ENCODE results near the gene AGR3.
"Not testable (repeated sequence)": the region's sequence is repeated elsewhere in the genome, so short reads cannot be mapped to it uniquely, and the experiment has no call there.

Gene AGR3

DNA sequence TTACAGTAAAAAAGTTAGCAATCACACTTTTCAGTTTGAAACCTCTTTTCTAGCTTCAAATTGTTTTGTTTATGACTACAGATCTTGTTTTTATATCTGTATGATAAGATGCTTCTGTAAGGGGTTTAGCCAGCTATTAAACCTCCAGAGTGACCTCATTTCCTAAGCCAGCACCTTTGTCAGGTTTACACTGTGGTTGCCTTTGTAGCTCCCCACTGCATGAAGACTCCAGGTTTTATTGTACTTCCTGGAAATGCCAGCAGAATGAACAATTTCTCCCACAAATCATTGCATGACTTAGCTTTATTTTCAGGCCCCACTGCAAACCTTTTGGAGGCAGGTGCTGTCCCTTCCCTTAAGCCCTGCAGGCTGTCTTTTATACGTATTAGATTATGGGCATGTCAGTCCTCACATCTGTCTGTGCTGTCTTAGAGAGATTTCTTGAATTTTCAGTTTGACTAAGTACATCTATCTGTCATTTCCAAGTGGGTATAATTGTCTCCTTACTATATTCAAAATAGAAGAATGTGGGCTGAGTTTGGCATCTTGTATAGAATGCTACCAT, 8.2 kb upstream of the AGR3 start:
- DNase-seq, result no peak

DNA sequence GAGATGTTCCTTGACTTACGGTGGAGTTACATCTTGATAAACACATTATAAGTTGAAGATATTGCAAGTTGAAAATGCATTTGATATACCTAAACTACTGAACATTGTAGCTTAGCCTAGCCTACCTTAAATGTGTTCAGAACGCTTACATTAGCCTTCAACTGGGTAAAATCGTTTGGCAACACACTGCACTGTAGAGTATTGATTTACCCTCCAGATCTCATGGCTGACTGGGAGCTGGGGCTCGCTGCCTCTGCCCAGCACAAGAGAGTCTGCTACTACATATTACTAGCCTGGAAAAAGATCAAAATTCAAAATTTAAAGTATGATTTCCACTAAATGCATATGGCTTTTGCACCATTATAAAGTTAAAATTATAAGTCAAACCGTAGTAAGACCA, 7.5 kb upstream of the AGR3 start:
- DNase-seq, result no peak

DNA sequence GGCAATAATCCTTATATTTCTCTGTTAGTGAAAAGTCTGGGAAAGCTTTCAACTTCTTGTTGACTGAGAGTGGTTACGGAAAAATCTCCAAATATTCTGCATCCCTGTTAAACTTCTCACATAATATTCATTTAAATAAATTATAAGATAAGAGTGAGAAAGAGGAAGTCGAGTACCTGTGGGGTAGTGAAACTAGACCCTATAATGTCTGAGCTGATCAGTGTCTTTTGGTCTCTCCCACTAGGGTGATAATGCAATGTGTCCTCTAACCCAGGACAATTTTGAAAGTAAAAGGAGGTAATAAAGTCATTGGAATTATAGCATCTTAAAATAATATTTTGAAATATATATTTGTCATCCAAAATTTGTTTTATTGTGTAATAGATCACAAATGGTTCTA, 2.1 kb upstream of the AGR3 start:
- no peak for DNase-seq

DNA sequence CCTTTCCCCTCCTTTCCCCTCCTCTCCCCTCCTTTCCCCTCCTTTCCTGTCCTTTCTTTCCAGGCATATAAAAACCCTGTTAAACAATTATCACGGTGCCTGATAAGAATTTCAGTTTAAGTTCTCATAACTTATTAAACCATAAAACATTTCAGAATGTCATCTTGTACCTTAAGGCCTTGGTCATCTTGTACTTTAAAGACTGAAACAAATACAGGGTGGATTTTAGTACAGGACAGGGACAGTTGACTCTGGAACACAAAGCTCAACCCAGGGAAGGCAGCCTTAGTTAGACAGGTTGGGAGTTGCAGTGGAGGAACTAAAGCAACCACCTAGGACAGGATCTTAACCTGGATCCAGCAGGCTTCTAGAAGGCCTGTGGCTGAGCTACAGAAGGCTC, 1.2 kb downstream of the AGR3 start:
- DNase-seq, result no peak

DNA sequence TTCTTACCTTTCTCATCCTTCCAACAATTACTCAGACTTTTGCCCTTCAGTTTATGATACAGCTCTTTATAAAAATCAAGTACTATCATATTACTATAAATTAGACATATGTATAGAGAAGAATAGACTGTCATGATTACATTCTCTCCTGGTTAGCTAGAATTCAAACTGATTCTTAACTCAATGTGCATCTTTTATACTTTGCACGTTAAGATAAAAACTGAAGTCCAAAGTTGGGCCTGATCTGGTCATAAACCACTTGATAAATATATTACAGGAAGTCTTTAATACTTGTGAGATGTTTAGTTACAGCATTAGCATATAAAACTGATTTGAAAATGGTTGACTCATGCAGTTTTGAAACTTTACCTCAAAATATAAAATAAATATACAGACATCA, 2.6 kb downstream of the AGR3 start:
- no peak for DNase-seq

DNA sequence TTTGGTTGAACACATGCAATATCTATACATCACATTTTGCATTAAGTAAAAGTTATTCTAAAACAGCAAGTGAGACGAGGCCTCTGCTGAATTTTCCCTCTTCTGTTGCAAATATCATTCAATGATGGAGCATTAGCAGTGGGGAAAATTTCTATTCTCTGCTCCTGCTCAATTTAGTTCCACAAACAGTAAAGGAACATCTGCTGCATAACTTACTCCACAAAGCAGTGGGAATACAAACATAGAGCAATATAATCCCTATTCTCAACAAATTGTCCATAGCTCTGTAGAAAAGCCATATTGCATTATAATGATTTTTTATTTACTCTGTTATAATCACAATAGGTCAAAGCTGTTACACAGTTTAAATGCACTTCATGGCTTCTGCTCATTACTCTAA, 5.9 kb downstream of the AGR3 start:
- DNase-seq, result no peak

DNA sequence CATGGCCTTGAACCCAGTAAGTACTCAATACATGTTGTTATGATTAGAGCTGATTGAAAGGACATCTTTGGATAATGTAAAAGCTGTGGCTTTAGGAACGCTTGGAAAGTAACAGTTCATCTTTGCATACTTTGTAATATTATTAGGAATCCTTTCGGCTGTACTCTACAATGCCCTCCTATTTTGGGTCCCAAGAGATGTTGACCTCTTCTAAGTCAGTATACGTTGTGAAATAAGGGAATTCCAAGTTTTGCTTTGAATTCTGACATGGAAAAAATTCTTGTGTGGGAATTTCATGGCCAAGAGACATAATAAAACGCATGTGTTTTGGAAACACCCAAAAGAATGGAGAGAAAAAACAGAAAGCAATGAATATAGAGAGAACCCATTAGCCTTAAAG, 7.7 kb downstream of the AGR3 start:
- no peak for DNase-seq

DNA sequence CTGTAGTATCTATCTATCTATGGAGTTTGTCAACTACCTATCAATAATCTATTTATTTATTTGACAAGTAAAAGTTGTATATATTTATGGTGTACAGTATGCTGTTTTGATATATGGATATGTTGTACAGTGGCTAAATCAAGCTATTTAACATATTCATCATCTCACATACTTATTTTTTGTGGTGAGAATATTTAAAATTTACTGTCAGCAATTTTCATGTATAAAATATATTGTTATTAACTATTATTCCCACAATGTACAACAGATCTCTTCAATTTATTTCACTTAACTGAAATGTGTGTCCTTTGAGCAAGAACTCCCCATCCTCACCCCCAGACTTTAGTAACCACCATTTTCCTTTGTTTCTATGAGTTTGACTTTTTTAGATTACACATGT, 14.5 kb downstream of the AGR3 start:
- DNase-seq, result no peak

DNA sequence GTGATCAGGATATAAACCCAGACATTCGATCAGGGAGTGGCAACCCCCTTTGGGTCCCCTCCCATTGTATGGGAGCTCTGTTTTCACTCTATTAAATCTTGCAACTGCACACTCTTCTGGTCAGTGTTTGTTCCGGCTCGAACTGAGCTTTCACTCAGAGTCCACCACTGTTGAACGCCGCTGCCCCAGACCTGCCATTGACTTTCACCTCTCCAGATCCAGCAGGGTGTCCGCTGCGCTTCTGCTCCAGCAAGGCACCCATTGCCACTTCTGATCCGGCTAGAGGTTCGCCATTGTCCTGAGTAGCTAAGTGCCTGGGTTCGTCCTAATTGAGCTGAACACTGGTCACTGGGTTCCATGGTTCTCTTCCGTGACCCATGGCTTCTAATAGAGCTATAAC, 28.6 kb downstream of the AGR3 start:
- not testable (repeated sequence) for DNase-seq

DNA sequence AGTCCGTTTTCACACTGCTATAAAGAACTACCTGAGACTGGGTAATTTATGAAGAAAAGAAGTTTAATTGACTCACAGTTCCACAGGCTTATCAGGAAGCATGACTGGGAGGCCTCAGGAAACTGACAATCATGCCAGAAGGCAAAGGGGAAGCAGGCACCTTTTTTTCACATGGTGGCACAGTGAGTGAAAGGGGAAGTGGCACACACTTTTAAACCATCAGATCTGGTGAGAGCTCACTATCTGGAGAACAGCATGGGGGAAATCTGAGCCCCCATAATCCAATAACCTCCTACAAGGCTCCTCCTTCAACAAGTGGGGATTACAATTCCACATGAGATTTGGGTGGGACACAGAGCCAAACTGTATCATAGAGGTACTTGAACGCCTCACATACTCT, 30.0 kb downstream of the AGR3 start:
- no peak for DNase-seq

DNA sequence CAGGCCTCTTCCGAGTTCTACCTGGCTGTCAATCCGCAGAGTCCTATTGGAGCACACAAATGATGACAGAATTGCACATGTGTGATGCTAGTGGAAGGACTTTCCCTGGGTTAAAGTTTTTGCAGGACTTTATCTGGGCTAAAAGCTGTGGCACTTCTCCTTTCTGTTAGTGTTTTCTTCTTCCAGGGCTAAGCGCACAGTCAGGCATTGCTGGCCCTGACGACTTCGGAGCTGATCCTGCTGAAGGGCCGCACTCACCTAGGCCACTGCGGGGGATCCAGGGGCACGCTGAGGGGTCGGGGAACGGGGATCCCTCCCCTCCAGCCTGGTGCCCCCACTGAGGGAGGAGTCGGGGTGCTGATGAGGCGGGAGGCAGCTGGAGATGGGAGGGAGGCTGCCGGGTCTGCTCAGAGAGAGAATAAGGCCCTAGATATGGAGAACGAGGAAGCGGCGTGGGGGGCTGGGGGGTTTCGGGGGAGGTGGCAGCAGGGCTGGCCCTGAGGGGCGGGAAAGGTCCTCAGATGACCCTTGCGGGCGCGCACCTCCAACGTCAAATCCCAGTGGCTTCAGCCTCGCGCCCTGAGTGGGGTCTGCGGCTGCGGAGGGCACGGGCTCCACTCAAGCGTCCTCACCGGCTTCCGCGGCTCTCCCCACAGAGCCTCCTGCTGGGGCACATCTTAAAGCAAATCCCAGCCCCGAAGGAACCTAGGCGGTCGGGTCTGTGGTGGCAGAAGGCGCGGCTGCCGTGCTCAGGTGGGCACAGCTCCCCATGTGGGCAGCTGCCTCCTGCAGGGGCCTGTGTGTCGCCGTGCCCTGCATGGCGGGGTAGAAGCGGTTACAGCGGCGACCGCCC, 30.9 kb downstream of the AGR3 start:
- no peak for DNase-seq

DNA sequence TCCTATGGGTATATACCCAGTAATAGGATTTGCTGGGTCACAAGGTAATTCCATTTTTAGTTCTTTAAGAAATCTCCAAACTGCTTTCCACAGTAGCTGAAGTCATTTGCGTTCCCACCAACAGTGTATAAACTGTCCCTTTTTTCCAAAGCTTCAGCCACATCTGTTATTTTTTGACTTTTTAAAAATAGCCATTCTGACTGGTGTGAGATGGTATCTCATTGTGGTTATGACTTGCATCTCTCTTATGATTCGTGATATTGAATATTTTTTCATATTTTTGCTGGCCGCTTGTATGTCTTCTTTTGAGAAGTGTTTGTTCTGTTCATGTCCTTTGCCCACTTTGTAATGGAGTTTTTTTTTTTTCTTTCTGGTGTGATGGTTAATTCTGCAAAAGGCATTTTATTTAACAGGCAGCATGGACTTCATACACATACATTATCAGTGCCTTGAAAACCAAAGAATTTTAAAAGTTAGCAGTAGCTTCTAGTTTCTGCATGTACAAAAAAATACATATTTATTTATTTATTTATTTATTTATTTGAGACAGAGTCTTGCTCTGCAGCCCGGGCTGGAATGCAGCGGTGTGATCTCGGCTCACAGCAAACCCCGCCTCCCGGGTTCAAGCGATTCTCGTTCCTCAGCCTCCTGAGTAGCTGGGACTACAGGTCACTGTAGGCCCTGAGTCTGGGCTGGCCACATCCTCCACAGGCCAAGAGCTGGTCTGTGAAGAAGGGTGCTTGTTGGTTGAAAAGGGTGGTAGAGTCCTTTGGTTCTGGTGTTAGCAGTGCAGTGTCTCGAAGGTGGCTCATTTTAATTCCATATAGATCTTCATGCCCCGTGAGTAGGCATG, 32.3 kb downstream of the AGR3 start:
- no peak for DNase-seq

DNA sequence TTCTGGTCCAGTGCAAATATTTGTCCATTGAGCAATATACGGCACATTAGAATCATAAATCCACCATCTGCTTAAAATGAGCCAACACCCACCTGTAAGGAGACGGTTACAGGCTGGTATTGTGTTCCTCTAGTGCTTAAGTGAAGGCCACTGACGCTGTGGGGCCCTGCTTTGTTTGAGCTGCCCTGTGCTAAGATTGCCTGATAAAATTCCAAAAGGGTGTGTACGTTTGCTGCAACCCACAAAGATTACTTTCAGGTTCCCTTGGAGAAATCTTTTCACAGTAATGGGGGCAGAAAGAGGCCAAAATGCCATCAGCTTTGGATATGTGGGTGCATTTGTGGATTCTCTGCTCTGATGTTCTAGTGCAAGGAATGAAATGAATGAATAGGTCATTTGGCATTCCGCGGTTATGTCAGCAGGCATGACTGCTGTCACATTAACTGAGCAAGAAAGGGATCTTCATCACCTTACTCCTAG, 34.4 kb downstream of the AGR3 start:
- DNase-seq, result no peak

DNA sequence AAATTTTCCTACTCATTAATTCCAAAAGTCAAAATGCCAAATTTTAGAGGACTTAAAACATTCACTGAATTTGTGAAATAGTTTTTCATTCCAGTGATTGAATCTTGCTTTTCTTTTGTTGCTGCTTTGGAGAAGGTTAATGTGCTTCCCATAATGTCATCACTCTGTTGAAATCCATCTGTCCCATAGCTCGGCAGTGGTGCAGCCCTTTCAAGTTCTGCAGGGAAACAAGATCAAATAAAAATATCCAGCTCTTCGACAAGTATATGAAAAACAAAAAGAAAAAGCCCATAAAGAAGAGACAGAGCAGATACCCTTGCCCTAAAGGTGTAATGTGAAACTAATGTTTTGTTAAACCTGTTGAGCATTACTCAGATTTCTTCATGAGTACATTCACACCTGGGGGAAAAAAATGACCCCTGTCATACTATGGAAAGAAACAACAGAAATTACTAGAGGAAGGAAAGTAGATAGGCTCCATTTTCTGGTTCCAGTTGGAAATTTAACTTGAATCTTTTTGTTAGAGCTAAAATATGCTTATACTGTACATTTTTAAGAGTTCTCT, 35.1 kb downstream of the AGR3 start:
- DNase-seq, result no peak

DNA sequence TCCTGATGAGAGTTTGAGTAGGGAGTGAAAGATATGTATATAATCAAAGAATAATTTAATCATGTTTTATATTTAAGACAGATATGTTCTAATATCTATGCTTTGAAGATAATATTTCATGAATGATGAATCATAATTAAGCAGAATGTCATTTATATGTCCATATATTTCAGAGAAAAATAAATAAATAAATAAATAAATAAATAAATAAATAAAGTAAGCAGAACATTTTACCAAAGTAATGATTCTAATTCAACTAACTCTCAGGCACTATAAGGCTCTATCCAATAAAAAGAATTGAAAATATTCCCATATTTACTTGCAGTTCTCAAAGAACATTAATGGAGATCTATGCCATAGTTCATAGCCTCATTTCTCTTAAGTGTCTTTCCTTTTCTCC, 36.0 kb downstream of the AGR3 start:
- DNase-seq, result no peak

DNA sequence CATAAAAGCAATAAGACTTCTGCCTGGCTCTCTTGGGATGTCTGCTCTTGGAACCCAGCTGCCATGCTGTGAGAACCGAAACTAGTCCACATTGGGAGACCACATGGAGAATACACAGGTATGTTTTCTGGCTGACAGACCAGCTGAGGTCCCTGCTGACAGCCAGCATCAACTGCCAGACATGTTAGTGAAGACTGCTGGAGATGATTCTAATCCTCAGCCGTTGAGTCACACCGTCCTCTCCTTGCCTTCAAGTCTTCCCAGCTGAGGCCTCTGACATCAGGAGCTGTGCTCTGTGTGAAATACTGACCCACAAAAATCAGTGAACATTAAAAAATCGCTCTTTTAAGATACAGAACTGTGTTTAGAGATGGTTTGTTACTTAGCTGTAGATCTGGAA, 40.1 kb downstream of the AGR3 start:
- DNase-seq, result no peak

DNA sequence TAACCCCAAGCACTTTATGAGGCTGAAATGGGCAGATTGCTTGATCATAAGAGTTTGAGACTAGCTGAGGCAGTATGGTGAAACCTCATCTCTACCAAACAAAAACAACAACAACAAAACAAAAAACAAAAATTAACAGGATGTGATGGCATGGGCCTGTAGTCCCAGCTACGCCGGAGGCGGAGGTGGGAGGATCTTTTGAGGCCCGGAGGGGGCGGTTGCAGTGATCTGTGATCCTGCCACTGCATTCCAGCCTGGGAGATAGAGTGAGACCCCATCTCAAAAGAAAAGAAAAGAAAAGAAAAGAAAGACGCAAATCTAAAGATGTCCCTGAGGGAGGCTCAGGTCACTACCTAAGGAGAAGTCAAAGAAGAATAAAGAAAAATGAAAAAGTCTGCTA, 41.7 kb downstream of the AGR3 start:
- no peak for DNase-seq

DNA sequence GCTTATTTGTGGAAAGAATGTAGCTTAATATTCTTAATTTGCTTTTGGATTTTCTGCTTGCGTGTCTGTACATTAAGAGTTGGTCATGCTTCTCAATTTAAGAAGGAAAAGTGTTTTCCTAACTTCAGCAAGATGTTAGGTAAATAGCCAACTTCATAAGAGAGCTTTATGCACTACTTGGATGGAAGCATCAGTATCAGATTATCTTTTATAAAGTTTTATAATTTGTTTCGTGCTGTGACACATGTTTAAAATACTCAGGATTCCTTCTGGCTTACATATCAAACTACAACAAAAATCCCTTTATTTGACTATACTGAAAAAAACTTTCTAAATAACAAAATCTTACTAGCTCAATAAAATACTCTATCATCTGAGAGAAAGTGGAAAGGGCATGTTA, 42.1 kb downstream of the AGR3 start:
- DNase-seq, result no peak

DNA sequence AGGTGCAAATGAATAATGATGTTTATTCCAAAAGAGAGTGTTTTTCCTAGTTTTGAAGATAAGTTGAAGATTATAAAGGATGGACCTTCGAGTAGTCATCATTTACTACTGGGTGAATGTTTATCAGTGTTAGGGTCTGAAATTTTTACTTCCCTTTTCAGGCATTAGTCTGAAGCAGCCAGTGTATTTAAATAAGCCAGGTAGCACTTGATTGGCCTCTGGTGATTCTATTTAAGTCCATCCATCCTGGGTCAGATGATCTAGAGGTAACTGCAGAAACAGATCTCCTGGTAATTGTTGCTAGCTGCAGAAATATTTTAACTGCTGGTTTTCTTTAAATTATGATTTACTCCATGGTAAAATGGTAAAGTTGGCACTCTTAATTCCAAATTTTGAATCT, 42.9 kb downstream of the AGR3 start:
- no peak for DNase-seq

DNA sequence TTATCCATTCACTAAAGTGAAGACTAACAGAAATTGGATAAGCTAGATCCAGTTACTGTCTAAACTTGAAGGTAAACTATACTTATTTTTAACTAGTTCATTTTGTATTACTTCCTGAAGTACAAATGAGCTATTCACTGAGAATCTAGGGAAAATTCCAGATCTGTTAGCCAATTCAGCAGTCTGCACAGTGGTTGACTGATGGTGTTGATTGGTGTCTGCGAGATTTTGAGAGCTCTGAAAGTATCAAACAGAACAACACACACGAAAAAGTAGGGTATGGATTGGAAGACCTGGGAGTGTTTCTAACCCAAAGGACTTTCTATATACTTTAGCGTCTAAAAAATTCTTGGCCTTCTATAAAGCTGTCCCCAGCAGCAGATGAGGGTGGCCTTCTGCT, 43.4 kb downstream of the AGR3 start:
- DNase-seq, result no peak

DNA sequence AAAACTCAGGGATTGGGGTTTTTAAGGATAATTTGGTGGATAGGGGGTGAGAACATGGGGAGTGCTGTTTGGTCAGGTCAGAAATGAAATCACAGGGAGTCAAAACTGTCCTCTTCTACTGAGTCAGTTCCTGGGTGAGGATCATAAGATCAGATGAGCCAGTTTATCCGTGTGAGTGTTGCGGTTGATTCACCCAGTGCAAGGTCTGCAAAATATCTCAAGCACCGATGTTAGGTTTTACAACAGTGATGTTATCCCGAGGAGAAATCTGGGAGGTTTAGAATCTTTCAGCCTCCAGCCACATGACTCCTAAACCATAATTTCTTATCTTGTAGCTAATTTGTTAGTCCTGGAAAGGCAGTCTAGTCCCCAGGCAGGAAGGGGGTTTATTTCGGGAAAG, 45.3 kb downstream of the AGR3 start:
- DNase-seq, result no peak

DNA sequence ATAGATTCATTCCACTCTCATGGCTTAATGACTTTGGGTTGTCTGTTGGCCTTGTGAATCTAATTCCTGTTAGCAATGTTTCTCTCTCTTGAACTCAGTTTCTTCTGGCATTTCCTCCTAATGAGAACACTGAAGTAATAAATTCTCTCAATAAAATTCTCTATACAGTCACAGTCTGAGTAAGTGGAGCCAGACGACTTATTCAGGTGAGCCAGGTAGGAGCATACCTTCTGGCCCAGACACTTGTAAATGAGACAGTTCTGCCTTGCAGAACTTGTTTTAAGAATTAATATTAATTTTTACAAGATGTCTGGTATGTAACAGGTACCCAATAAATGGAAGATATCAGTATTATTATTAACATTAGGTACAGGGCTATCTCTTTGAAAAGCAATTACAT, 48.4 kb downstream of the AGR3 start:
- no peak for DNase-seq

DNA sequence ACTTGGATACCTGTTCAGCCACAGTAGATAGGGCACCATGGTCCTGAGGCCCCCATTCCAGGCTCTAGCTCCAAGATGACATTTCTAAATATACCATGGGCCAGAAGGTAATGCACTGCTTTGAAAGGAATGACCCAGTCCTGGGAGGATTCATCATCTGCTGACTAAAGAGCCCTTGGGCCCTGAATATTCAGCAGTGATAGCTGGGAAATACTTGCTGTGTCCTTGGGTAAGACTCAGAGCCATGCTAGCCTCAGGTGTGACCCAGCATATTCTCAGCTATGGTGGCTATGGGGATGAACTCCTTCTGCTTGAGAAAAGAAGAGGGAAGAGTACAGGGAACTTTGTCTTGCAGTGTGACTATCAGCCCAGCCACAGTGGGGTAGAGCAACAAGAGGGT, 55.7 kb downstream of the AGR3 start:
- no peak for DNase-seq

DNA sequence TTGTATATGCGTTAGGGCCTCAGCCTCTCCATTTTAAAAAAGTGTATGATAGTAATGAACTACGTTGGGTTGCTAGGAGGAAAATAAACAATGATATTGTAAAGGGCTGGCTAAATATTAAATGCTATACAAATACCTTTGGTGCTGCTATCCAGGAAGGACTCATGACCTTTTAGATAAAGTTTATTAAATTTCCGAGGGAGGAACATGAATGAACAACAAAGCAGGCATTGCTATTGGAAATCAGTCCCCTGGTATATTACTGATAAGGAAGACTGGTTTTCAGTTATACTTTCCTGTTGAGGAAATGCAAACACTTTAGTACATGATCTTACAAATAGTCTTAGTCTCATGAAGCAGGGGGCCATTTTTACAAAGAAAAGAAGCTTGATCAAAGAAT, 59.8 kb downstream of the AGR3 start:
- no peak for DNase-seq

Data from activated naive CD4-positive, alpha-beta T cell treated with Interleukin-2 at 50 U/mL for 16 hours (primary cell).